OCI-LY1 (cell line): ENCODE measurements around the gene ARID5A.

ENCODE experiments used
- H2AFZ ChIP-seq: fragments of 200-600 bp; sonication (generic), shearing (Covaris generic); 2 replicates; pipeline ENCODE4 v1.6.0; 2014; ENCODE audit warnings: antibody characterized with exemption, mild to moderate bottlenecking, low read length
- H3F3A ChIP-seq: fragments of 200-600 bp; sonication (generic), shearing (Covaris generic); 2 replicates; pipeline ENCODE4 v1.6.0; 2014; ENCODE audit warnings: mild to moderate bottlenecking, antibody characterized with exemption, low read length, moderate library complexity; ENCODE audit not compliant: insufficient read depth
- H3K27ac ChIP-seq: fragments of 200-600 bp; sonication (generic); 2 replicates; pipeline ENCODE4 v1.5.1; 2014; ENCODE audit warnings: low read length, mixed run types, mild to moderate bottlenecking, low read depth; ENCODE audit not compliant: poor library complexity, severe bottlenecking
- H3K27me3 ChIP-seq: fragments of 200-600 bp; sonication (generic); 2 replicates; pipeline ENCODE4 v1.6.0; 2014; ENCODE audit warnings: antibody characterized with exemption, mild to moderate bottlenecking, low read length, moderate library complexity; ENCODE audit not compliant: insufficient read depth
- H3K36me3 ChIP-seq: fragments of 200-600 bp; sonication (generic); 2 replicates; pipeline ENCODE4 v1.6.1; 2014; ENCODE audit warnings: mild to moderate bottlenecking, antibody characterized with exemption, low read length, moderate library complexity, mixed read lengths; ENCODE audit not compliant: insufficient read depth
- H3K4me1 ChIP-seq: fragments of 200-600 bp; sonication (generic); 2 replicates; pipeline ENCODE4 v1.5.1; 2014; ENCODE audit warnings: mild to moderate bottlenecking, low read length, moderate library complexity; ENCODE audit not compliant: insufficient read depth, severe bottlenecking
- H3K4me2 ChIP-seq: fragments of 200-600 bp; sonication (generic), shearing (Covaris generic); 2 replicates; pipeline ENCODE4 v1.6.1; 2014; ENCODE audit warnings: low read length
- H3K4me3 ChIP-seq: fragments of 200-600 bp; sonication (generic); 2 replicates; pipeline ENCODE4 v1.5.1; 2014; ENCODE audit warnings: low read length, low read depth, mild to moderate bottlenecking, mixed read lengths; ENCODE audit not compliant: poor library complexity, severe bottlenecking
- H3K79me2 ChIP-seq: fragments of 200-600 bp; shearing (Covaris generic); 2 replicates; pipeline ENCODE4 v1.6.1; 2016; ENCODE audit warnings: mixed run types, low read length, mixed read lengths; ENCODE audit not compliant: insufficient read depth
- H3K9ac ChIP-seq: fragments of 200-600 bp; sonication (generic), shearing (Covaris generic); 2 replicates; pipeline ENCODE4 v1.6.1; 2014; ENCODE audit warnings: mild to moderate bottlenecking, low read length, mixed read lengths
- H3K9me2 ChIP-seq: fragments of 200-600 bp; sonication (generic), shearing (Covaris generic); 2 replicates; pipeline ENCODE4 v1.6.1; 2014; ENCODE audit warnings: low read depth, mild to moderate bottlenecking, low read length, mixed read lengths
- H3K9me3 ChIP-seq: fragments of 200-600 bp; shearing (Covaris generic); 2 replicates; pipeline ENCODE4 v1.6.1; 2014; ENCODE audit warnings: low read length, mixed read lengths
- H4K20me1 ChIP-seq: fragments of 200-600 bp; sonication (generic), shearing (Covaris generic); 2 replicates; pipeline ENCODE4 v1.6.0; 2016; ENCODE audit warnings: mild to moderate bottlenecking, low read length; ENCODE audit not compliant: insufficient read depth
- EZH2 ChIP-seq: fragments of 200-600 bp; sonication (generic), shearing (Covaris generic); IDR thresholded peaks from 2 replicates; pipeline ENCODE4 v1.8.0; 2017; ENCODE audit warnings: borderline replicate concordance, mixed run types, mild to moderate bottlenecking, antibody characterized with exemption, low read length, moderate library complexity, mixed read lengths
- TF ChIP-seq, protein P1 (sequence below): fragments of 200-600 bp; sonication (generic), shearing (Covaris generic); IDR thresholded peaks from 2 replicates; pipeline ENCODE4 v1.5.1; 2017; ENCODE audit warnings: mild to moderate bottlenecking, antibody characterized with exemption, low read length, moderate library complexity, mixed read lengths

ARID5A gene

DNA sequence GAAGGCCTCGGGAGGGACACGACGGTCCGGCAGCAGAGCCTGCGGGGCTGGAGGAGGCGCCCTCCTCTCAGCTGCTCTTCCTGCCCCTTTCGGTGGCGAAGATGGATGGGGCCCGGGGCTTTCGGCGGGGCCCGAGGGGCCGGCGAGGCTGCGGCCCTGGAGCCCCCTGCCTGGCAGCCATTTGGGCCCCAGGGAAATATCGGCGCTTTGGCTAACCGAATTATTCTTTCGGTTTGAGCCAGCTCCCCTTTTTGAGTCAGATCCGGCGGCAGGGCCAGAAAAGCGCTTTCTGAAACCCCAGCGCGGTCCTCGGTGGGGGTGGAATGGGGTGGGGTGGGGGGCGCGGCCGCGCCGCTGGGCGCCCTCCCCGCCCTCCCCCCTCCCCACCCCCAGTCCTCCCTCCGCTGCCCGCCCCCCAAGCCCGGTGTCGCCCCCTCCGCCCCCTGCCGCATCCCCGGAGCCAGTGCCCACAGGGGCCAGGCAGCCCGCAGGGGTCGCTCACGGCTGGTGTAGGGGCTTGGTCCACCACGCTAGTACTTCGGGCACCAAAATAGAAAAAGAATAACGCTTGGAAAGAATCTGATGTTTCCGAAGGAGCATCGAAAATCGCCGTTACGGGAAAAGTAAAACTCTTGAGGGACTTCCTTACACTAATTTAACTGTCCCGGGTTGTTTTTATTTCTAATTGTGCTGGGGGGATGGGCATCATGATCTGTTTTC lies 9.1 kb upstream of the ARID5A start:
- no peak overlapping the region for H3K9ac ChIP-seq
- peak overlapping the region; percentile 36; the same call in 1 of the 2 replicates for H3K4me2 ChIP-seq
- no peak overlapping the region for H3K27ac ChIP-seq
- H3F3A ChIP-seq = no peaks in the 10 kb centered on the region
- no peaks in the 10 kb centered on the region for H3K9me2 ChIP-seq
- peaks cover 4% of the 10 kb centered on the region for H3K4me1 ChIP-seq
- H3K36me3 ChIP-seq = no peaks in the 10 kb centered on the region; the same call in 1 of the 2 replicates
- no peaks in the 10 kb centered on the region for H4K20me1 ChIP-seq
- no peaks in the 10 kb centered on the region for H3K9me3 ChIP-seq
- H2AFZ ChIP-seq = no peak overlapping the region
- TF ChIP-seq EZH2 = no peak
- TF ChIP-seq, protein P1, sequence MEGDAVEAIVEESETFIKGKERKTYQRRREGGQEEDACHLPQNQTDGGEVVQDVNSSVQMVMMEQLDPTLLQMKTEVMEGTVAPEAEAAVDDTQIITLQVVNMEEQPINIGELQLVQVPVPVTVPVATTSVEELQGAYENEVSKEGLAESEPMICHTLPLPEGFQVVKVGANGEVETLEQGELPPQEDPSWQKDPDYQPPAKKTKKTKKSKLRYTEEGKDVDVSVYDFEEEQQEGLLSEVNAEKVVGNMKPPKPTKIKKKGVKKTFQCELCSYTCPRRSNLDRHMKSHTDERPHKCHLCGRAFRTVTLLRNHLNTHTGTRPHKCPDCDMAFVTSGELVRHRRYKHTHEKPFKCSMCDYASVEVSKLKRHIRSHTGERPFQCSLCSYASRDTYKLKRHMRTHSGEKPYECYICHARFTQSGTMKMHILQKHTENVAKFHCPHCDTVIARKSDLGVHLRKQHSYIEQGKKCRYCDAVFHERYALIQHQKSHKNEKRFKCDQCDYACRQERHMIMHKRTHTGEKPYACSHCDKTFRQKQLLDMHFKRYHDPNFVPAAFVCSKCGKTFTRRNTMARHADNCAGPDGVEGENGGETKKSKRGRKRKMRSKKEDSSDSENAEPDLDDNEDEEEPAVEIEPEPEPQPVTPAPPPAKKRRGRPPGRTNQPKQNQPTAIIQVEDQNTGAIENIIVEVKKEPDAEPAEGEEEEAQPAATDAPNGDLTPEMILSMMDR = no peak; the same call in 1 of the 2 replicates
- peaks cover 33% of the 10 kb centered on the region for H3K27me3 ChIP-seq
- H3K4me3 ChIP-seq = peak overlapping the region; percentile 21
- H3K79me2 ChIP-seq = no peaks in the 10 kb centered on the region

DNA sequence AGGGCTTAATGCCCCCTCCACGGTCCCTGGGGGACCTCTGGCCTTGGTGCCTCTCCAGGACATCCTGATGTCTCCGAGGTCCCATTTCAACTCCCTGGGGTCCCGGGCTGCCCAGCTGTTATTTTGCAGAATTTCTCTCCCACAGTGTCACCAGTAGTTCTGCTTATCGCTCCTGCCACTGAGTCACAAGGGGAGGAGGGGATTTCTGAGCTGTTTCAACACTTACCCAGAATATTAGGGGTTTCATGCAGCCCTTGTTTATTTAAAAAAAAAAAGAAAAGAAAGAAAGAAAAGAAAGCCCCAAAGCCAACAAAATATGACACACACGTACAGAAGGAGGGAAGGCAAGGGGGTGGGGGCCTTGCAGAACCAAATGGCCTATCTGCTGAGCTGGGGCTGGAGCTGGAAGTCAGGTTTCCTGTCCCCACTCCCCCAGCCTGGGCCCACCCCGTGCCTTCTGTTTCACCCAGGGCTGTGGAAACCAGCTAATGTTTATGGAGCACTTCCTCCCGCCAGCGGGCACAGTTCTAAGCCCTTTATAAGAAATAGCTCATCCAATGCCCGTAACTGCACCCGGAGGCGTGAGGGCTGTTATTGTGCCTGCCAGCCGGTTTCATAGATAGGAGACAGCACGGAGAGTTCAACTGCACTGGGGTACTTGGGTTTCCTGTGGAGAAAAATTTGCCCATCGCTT lies 8.4 kb upstream of the ARID5A start:
- no peaks in the 10 kb centered on the region for H3K9me2 ChIP-seq
- H3K36me3 ChIP-seq = no peaks in the 10 kb centered on the region; the same call in 1 of the 2 replicates
- H4K20me1 ChIP-seq = no peaks in the 10 kb centered on the region
- H3K4me3 ChIP-seq = no peak overlapping the region
- peaks cover 4% of the 10 kb centered on the region for H3K4me1 ChIP-seq
- H3K79me2 ChIP-seq = no peaks in the 10 kb centered on the region
- H3K9me3 ChIP-seq = no peaks in the 10 kb centered on the region
- no peak overlapping the region for H3K27ac ChIP-seq
- TF ChIP-seq, protein P1 = no peak
- TF ChIP-seq EZH2 = no peak
- peaks cover 33% of the 10 kb centered on the region for H3K27me3 ChIP-seq
- no peak overlapping the region for H2AFZ ChIP-seq
- H3K4me2 ChIP-seq = no peak overlapping the region
- no peak overlapping the region for H3K9ac ChIP-seq
- no peaks in the 10 kb centered on the region for H3F3A ChIP-seq

DNA sequence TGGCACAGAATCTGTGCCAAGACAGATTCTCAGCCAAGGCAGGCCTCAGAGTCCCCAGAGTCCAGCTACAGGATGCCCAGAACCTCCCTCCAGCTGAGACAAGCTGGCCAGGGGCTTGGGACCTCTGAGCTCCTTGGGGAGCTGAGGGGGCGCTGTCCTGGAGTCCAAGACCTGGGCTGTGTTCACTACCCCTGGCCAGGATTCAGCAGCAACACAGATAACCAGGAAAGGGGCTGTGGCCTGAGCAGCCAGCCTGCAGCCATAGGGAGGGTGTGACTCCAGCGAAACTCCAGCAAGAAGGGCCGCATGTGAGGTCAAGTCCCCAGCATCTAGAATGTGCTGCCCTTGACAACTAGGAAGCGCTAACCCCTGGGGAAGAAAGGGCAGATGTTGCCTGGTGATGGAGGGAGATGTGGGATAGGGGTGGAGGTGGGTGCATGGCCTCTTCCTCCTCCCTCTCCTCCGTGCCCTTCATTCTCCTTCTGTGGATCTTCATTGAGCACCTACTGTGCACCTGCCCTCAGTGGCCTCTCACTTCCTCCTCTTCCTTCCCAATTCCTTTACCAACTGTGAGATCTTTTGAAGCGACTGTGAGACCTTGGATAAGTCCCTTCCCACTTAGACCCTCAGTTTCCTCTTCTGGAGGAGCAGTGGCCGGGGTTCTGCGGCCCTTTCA lies 7.7 kb upstream of the ARID5A start:
- no peak overlapping the region for H3K9ac ChIP-seq
- no peaks in the 10 kb centered on the region for H3K9me3 ChIP-seq
- H3K79me2 ChIP-seq = no peaks in the 10 kb centered on the region
- H3K36me3 ChIP-seq = no peaks in the 10 kb centered on the region; the same call in 1 of the 2 replicates
- TF ChIP-seq, protein P1 = no peak
- no peak for TF ChIP-seq EZH2
- no peak overlapping the region for H2AFZ ChIP-seq
- H4K20me1 ChIP-seq = no peaks in the 10 kb centered on the region
- H3K27me3 ChIP-seq = peaks cover 33% of the 10 kb centered on the region
- H3K4me3 ChIP-seq = no peak overlapping the region
- no peak overlapping the region for H3K27ac ChIP-seq
- no peaks in the 10 kb centered on the region for H3F3A ChIP-seq
- H3K4me1 ChIP-seq = peaks cover 4% of the 10 kb centered on the region
- H3K9me2 ChIP-seq = no peaks in the 10 kb centered on the region
- no peak overlapping the region for H3K4me2 ChIP-seq
